HuH-7.5 (cell line): ENCODE data around the gene HOXA4.

Source experiments
- DNase-seq: peaks from one replicate; pipeline ENCODE4 v3.0.0; 2011; ENCODE audit warnings: low spot score

Gene HOXA4

DNA sequence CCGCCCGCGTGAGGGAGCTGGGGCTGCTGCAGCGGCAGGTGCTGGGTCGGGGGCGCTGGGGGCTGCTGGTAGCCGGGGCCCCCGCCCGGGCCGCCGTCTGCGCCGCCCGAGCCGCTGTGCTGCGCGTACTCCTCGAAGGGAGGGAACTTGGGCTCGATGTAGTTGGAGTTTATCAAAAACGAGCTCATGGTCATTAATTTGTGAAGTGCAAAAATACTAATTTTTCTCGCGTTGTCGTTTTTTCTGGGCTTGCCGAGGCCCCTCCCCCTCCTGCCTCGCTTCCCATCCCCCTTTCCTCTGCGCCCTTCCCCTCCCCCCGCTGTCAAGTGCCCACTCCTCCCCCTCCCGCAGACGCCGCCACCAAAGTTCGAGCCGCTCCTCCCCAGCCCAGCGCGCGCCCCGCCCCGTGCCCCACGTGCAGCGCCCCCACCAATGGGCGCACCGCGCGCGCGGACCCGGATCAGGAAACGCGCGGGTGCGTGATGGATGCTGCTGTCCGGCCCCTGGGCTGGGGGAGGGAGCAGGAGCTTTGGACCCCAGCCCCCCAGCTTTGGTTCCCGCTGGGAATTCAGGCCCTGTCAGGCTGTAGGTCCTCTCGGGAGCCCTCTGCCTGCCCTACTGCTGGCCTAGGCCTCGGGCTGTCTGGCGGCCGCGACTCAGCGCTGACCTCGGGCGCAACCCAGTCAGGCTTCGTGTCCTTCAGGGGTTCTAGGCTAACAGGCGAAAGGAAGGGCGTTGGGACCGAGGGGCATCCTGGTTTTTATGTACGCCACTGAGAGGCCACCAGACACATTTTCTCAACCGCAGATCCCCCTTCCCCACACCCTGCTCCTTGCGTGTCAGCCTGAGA is at the start of gene HOXA4:
HOXA4 (minus strand) TSS at position 218 of the 850 bp plus-strand sequence; CDS start at position 194, 24 bp downstream.
- peak; percentile 87 for DNase-seq

GRCh38 chr7:27179503-27180430 is 49.2 kb upstream of the HOXA4 start:
- DNase-seq: peak; percentile 95

GRCh38 chr7:27179030-27179429 is 48.5 kb upstream of the HOXA4 start:
- no peak for DNase-seq

- no peak for DNase-seq
Measured at GRCh38 chr7:27178366-27178765, 47.8 kb upstream of the HOXA4 start.

- no peak for DNase-seq
Measured at GRCh38 chr7:27177795-27178320, 47.3 kb upstream of the HOXA4 start.

GRCh38 chr7:27176962-27177794 is 46.6 kb upstream of the HOXA4 start:
- DNase-seq: no peak

DNA sequence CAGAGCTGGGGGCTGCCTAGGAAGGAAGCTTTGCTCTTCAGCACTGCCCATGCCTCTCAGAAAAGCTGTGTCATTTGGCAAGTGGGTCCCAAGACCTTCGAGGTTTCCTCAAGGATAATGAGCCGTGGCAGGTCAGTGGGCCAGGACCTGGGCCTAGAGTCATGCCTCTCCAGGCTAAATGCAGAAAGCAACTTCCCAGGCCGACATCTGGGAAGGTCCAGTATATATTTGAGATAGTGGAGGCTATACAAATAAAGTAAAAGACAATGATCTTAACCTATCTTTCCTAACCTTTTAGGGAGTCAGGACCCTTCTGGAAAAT is 45.9 kb upstream of the HOXA4 start:
- DNase-seq: no peak

DNA sequence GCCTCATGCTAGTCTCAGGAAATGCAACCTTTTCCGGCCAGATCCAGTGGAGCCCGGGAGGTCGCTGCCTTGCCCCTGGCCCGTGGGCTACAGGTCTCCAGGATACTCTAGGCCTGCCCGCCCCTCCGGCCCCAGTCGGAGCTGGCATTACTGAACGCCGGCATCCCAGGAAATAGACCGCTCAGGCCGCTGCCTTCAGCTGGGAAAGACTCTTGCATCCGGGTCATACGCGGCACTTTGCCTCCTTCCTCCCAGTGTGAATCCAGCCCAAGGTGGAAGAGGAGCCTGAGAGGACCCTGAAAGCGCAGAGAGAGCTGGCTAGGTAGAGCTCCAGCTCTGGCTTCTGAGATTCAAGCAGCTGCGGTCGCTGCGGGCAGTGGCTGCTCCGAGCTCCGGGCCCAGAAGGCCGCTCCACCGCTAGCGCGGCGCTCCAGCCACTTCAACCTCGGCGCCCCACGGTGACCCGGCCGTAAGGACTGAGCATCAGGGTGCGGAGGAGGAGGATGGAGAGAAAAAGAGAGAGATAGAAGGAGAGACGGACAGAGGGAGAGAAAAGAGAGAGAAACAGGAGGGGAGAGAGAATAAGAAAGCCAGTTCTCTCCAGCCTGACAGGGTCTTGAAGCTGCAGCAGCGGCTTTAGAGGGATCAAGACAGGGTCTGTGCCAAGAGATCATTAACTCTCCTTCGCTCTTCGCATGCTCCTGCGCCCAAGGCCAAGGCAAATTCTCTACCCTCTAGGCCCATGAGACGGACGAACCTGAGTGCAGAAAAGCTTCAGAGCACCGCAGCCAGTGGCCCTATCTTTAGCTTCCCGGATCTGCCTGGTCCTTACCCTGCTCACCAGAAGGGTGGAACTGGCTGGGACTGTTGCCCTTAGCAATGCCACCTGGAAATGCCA is 45.3 kb upstream of the HOXA4 start:
- DNase-seq: no peak

- DNase-seq: no peak
Measured at GRCh38 chr7:27174874-27175625, 44.5 kb upstream of the HOXA4 start.

DNA sequence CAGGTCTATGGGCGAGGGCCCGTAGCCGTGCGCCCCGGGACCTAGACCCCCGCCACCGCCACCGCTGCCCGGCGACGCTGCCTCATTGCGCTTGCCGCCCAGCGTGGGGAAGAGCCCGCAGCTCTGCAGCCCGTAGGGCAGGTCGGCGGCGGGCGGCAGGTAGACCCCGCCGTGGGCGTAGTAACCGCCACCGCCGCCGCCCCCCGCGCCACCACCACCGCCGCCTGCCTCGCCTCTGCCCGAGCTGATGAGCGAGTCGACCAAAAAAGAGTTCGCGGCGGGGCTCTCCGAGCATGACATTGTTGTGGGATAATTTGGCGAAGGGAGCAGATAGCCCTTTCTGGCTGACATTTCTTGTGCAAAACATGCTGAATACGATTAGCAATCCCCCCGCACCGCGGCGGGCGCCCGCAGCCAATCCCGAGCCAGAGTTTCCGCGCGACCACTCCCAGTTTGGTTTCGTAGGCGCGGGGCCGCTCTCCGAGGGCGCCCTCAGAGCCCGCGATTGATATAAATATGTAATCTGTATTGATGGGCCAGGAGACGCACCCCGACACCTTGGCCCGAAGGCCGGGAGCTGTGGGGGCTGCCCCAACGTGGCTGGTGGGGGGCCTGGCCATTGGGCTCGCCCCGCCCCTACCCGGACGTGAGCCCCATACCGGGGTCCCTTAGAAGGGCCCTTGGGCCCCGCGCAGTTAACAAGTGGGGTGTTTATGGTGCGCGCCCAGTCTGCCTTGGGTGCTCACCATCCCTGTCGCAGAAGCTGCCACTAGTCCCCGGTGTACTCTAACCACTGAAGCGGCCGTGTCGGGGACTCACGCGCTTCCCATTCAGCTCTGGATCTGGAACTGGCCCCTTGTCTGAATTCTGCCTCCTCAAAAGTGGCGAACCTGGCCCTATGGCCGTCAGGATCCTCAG is 43.7 kb upstream of the HOXA4 start, which contains the start of gene HOXA10:
HOXA10 (minus strand) TSS at position 365 of the 918 bp plus-strand sequence; CDS start at position 351, 14 bp downstream.
- no peak for DNase-seq

- DNase-seq: peak; percentile 64
Measured at GRCh38 chr7:27173511-27173955, 43.0 kb upstream of the HOXA4 start.

DNA sequence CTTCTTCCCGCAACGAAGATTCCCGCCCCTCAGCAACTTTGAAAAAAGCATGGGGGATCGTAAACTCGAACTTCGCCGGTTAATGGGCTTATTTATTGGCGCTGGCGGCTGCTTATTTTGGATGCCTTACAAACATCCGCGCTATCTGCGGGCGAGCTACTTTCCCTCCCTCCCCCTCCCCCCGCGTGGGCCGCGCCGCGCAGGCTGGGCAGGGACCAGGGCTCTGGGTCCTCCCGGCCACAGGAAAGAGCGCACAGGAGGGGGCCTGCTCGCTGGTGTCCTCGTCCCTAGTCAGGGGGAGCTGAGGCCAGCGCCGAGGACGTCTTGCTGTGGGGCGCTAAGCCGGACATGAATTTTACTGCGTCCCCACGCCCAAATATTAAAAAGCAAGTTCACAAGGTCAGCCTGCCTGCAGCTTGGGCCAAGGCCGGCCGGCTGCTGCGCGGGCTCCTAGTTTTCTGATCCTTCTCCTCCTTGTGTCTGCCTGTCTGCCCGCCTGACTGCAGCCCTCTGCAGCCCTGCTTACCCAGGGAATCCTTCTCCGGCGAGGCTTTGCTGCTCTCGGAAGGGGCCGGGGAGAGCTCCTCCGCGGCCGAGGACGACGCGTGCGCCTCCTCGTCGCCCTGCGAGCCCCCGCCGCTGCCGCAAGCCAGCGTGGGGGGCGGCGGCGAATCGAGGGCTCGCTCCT is 42.4 kb upstream of the HOXA4 start:
- peak; percentile 80 for DNase-seq

DNA sequence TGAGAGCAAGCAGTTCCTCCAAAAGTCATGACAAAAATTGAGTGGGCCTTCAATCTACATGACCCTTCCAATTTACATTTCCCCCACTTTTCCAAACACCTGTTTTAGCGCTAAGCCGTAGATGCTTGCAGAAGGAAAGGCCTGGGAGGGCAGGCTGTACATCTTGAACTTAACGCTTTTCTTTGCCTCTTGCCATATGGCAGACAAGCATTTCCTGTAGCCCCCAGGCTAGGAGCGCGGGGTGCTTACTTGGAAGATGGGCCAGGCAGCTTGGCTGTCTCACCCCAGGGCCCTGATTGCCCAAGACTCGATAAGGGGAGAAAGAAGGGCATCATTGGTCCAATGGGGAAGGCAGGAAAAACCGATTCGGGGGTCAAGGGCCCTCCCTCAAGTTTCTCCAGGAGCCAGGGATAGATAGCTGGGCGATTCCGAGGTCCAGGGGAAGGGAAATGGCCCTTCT is 41.8 kb upstream of the HOXA4 start:
- no peak for DNase-seq

DNA sequence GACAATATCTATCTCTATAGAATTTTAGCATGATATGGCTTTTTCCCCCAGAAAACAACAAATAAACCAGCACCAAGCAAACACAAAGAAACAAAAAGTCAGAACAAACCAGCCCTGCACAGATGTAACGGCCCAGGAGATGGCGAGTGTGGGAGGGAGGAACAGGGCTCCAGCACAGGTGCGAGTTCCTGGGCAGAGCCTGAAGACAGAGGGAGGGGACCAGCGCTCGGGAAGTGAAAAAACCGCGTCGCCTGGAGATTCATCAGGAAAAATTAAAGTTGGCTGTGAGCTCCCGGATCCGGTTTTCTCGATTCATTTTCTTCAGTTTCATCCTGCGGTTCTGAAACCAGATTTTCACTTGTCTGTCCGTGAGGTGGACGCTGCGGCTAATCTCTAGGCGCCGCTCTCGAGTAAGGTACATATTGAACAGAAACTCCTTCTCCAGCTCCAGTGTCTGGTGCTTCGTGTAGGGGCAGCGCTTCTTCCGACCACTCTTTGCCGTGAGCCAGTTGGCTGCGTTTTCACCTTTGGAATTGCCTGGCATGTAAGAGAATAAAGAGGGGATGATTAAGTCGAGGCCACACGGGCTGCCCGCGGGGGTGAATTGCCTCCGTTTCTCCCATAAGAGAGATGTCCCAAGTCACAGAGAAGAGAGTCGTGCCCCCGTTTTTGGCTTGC is 41.2 kb upstream of the HOXA4 start:
- DNase-seq: no peak

DNA sequence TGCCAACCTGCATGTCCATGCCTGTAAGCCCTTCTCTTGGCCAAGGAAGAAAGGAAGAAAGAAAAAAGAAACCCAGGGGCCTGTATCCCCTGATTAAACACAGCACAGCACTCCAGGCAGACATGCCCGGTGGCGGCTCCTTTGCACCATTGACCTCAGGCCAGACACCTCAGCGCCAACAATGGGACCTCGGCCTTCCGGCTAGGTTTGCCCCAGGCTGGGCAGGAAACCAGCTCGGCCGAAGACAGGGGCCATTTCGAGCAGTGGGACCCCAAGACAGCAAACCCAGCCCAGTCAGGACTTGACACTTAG is 40.7 kb upstream of the HOXA4 start:
- DNase-seq: no peak

DNA sequence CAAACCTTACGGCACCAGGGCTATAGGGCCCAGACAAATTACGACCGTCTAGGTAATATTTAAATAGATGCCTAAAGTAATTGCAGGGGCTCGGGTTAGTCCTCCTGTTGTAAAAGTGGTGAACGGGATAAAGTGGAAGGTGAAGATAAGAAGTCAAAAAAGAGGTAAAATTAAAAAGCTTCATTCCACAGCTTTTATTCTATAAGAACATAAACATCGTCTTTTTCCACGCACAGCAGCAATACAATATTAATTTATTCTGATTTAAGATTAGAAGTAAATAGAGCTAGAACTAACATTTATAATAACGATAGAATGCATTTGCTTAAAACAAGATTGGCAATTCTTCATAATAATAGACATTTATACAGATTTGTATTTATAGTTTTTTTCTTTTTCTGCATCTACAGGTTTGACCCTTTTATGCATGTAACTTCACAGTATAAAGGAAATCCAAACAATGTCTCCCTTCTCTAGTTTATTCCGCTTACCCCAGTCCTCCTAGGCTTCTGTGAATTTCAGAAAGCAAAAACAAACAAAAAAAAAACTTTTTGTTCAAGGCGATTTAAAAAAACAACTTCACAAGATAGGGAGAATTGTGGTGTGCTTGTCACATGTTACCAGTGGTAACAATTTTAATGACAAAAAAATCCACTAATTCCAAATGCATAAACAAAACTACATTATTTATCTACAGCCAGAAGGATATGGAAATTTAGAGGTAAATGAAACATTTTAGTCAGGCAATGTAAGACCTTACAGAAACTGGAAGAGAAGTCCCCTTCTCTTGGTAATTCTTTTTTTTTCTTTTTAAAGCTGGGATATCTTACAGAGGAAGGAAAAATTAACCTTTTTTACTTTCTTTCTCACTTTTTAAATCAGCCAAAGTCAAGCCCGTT is 40.1 kb upstream of the HOXA4 start:
- no peak for DNase-seq
